T-helper 9 cell (primary cell): ENCODE results near the gene DCAF11.

ENCODE experiments used
- DNase-seq: peaks from one replicate; pipeline ENCODE4 v3.0.0-alpha.2; 2020

Gene DCAF11

DNA sequence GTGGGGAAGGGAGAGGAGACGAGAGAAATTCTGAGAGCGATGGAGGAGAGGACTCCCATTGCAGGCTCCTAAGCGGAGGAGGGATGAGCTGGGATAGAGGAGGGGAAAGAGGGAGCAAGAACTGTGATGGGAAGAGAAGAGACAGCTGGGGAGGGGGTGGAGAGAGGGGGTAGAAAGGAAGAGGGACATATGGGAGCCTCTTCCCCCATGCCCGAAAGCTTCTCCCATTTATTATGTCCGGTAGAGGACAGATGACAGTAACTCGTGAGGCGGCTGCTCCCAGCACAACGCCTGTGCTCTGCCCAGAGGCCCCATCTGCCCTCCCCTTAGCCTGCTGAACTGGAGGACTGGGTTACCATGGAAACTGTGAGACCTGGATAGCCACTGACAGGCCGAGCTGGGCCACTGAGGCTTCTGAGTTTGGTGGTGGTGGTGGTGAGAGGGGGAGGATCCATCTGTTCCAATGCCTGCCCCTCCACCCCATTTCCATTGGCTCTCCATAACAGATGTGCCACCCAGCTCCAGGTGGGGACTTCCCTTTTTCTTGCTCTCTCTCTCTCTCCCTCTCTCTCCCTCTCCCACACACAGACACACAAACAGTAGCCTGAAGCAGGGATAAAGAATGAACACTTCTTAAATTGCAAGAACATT, 35.0 kb upstream of the DCAF11 start:
- no peak for DNase-seq

DNA sequence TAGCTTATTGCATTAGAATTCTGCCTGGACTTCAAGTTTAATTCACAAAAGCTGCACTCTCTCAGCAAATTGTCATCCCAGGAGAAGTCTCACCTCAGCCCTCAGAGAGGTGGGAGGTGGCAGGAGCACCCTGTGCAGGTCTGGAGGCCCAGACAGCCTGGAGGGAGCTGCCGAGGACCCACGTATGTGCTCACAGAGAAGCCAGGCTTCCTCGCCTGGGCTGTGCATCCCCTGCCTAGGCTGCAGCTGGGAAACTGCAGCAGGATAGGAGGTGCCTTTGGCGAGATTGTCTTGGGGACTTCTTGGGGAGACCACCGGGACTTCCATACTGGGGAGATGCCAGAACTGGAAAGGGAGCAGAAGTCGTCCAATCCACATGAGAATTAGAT, 34.4 kb upstream of the DCAF11 start:
- no peak for DNase-seq

DNA sequence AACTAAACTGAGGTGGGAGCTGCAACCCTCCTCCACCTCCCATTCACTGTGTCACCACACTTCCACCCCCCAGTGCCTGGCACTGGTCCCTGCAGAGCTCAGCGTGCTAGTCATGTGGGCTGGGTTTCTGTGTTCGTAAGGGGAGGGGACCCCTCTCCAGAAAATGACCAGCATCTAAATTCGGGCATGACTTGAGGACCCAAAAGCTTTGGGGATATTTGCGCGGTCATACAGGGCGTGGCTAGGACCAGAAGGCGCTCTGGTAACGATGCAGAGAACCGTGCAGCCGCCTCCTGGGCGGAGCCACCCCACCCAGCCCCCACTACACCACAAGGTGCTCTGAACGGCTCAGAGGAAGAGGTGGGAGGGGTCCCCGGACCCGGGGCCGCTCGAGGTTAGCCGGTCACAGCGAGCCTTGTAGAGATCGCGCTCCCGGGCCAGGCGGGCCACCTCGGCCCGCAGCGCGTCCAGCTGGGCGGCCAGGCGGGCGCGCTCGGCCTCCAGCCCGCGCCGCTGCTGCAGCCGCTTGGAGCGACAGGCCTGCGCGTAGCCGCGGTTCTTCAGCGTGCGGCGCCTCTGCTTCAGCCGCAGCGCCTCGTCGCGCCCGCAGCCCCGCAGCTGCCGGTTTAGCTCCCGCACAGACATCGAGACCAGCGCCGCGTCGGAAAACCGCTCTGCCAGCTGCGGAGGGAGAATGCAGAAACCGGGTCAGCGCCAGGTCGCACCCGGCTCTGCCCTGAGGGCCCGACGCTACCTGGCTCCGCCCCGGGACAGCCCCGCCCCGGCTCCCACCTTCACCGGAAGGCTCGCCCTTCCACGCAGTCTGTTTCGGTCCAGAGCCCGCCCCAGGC, 33.5 kb upstream of the DCAF11 start:
- peak; percentile 48 for DNase-seq

DNA sequence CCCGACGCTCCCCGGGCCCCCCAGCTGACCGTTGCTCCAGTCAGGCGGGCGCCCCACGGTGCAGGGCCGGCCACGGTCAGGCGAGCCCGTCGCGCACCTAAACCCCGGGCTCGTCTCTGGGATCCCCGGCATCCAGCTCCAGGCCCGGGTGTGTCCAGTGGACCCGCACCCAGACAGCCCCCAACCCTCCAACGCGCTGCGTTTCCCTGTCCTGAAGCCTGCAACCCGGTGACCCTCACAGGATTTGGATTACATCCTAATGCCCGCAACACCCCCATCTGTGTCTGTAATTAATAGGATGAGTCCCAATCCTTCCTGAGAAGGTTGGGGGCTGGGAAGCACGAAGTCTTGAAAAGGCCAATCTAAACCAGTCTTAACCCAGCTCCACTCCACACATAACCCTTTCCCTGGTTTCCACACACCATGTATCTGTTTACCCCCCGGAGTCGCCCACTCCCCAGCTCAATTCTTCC, 32.8 kb upstream of the DCAF11 start:
- DNase-seq = no peak

DNA sequence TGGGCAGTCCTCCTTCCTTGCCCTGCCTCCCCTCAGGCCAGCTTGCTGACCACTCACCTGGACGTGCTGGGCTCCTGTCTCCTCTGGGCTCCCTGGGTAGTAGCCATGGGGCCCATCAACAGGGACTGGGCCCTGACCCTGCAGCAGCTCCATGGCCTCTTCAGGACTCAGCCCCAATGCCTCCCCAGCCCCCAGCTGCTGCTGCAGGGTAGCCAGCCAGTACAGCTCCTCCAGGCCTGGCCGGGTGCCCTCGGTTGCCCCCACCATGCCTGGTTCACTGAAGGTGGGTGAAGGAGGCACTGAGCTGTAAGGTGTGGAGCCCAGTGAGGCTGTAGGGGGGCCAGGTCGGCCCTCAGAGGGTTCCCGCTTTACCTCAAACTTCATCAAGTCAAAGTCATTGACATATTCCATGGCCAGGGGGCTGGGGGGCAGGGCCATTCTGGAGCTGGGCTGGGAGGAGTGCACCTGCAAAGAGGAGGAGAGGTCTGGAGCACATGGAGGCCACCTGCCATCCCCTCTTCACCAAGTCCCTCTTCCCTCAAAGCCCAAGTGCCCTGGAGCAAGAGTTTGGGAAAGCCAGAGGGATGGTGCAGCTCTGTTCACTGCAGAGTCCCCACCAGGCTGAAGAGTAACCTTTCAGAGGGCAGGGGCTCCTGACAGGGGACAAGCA, 32.0 kb upstream of the DCAF11 start:
- DNase-seq = no peak

DNA sequence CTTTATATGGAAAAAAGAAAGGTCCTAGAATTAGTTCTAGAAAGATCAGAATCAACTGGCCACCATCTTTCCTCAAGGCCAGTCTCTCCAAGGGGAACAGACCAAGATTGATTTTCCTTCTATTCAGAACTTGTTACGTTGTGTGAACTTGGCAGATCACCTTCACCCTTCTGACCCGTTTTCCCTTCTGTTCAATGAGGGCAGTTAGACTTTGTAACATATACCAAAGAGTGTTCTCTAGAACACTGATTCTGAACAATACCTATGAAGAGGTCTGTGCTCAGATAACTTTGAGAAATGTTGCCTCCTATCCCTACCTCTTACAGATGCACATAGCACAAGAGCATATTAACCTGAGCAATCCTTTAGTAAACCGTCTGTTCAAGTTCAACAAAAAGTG, 31.1 kb upstream of the DCAF11 start:
- DNase-seq = no peak

DNA sequence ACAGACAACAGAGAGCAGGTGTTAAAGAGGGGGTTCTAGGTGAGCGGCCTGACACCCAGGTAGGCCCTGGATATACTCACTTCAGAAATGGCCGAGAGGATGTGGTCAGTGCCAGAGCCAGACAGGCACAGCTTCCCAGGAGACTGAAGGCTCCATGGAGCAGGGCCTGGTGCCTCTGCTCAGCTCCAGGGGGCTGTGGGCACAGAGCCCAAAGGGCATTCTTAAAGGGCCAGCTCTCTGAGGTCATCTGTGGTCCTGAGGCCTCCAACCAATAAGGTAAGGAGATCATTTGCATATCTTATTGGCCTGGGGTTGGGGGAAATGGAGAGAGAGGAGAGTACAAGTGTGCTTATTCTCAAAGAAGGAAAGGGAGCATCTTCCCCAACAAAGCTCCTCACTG, 30.1 kb upstream of the DCAF11 start:
- no peak for DNase-seq

DNA sequence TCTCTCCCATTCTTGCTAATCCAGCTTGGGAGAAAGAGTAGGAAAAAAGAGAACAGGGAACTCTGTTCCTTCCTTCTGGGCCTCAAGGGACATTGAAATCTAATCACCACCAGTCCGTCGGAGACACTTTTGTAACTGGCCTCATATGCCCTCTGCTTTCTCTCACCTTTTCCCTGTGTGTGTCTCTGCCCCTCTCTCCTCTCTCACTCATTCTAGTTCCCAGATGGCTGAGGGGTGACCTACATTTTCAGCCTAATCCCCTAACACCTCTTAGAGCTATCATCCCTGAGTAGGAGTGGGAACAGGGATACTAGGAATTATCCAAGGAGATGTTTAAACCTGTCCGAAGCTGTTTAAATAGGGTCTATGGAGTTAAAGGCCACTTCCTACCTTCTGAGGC, 29.4 kb upstream of the DCAF11 start:
- no peak for DNase-seq

DNA sequence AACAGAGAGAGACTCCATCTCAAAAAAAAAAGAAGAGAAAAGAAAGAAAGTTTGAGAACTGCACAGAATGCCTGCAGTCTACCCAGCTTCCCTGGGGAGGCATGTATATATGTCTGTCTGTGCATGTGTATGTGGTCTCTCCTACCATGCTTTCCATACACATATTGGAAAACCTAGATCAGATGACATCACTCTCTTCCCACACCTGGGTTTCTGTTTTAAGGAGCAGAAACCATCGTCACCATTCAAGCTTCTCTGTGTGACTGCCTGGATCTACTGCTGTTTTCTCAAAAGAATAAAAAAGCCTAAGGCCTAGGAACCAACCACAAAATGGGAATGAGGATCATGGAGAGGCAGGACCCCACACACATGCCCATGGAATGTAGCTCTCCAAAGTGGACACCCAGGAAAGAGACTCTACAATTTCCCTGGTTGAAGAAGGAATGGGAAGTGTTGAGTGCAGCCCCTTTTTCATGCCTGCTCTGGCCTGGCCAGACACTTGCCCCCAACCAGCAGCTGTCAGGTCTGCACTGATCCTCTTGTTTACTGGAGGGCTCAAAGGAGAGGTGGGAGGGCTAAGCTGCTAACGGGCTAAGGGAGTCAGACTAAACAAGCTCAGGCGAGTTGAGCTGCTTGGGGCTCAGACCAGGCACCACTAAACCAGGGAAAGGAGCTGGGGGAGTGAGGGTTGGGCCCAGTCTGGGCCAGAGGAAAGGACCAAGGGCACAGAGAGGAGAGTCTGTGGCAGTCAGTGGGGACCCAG, 28.2 kb upstream of the DCAF11 start:
- no peak for DNase-seq

DNA sequence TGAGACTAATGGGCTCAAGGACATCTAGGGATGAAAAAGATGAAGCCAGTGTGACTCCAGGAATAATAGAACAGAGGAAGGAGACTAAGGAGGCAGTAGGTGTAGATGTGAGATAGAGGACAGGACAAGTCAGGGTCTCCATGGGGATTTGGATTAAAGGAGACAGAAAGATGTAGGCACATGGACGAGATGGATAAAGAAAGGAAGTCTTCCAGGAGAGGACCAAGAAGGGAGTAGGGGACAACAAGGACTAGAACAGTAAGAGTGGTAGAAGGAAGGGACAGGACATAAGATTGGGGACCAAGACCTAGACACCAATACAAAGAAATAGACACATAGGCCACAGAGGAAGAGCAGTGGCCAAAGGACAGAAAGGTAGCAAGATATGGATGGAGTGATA, 27.6 kb upstream of the DCAF11 start:
- DNase-seq = no peak

DNA sequence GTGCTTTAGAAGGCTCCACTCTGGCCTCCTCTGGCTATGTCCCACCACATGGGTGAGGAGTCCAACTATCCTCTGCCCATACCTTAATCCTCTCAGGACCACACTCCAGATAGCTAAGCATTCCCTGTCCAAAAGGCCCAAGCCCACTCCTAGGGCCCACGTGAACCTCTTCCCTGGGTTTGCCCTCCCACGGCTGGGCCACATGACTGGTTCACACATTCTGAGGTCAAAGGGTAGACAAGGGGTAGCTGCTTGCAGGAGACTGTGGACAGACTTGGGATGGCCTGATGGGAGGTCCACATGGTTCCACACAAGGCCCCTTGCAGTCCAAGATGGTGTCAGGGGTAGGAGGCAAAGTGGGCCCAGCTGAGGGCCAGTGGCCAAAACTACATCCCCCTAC, 26.5 kb upstream of the DCAF11 start:
- no peak for DNase-seq

DNA sequence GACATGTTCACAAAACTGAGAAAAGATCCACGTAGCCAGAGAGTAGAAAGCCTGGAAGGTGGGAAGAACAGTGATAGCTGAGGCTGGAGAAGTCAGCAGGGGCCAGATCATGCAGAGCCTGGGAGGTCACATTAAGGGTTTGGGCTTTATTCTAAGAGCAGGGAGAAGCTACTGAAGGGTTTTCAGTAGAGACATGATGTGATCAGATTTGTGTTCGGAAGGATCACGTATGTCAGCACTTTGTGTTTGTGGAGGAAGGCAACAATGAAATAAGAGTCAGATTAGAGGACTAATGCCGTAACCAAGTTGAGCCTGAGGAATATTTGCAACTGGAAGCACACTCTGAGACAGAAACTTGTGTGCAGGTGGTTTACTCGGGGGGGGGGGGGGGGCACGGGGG, 24.7 kb upstream of the DCAF11 start:
- no peak for DNase-seq

DNA sequence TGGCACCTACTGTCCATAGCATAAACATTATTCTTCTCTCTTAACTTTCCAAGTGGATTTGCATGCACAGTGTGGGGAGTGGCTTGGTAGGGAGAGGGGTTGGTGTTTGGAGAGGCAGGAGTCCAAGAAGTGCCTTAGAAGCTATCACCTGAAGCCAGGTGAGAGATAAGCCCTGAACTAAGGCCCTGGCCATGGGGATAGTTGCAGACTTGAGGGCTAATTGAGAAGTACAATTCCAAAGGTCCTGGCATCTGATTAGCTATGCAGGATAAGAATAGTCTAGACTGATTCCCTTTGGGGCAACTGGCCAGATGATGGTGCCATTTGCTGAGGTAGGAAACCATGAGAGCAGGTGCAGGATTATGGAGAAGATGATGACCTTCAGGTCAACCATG, 22.5 kb upstream of the DCAF11 start:
- no peak for DNase-seq

DNA sequence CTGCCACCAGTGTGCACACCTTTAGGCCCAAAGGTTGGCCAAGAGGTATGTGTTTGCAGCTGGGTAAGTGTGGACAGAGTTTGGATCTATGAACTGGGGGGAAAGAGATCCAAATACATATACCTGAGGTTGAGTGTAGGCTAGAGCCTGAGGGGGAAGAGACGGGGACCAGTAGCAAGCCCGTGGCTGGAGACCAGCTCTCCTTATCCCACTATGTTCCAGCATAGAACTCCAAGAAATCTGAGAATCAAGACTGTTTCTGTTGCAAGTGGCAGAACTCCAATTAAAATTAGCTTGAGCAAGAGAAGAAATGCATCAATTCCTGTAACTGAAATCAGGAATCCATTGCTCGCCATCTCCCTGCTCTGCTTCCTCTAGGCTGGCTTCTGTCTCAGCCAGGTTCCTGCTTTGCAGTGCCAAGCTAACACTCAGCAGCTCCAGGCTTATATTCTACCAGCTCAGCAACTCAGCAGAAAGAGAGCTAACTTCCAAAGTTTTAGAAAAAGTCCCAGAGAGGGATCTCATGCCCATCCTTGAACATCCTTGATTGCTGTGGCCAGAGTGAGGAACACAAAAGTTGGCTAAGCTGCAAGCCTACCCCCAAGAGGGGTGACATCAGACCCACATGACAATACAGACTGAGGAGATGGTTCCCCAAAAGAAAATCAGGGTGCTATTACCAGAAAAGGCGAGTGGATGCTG, 21.9 kb upstream of the DCAF11 start:
- DNase-seq = no peak

DNA sequence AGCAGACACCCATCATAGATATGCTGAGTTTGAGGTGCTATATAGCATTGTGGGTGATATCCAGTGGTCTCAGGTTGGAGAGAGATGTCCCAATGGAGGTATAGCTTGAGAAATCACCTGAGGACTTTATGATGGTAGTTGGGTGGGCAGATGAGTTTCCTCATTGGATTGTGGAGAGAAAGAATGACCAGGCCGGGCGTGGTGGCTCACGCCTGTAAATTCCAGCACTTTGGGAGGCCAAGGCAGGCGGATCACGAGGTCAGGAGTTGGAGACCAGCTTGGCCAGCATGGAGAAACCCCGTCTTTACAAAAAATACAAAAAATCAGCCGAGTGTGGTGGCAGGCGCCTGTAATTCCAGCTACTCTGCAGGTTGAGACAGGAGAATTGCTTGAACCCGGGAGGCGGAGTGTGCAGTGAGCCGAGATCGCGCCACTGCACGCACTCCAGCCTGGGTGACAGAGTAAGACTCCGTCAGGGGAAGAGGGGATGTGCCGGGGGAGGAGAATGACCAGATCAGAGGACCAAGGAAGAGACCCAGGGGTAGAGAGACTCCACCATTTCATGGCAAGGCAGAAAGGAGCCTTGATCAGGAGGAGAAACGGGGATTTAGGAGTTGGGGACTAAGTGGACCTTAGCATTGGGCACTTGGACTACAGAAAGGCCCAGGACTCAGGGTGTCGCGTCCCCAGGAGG, 21.2 kb upstream of the DCAF11 start:
- no peak for DNase-seq

DNA sequence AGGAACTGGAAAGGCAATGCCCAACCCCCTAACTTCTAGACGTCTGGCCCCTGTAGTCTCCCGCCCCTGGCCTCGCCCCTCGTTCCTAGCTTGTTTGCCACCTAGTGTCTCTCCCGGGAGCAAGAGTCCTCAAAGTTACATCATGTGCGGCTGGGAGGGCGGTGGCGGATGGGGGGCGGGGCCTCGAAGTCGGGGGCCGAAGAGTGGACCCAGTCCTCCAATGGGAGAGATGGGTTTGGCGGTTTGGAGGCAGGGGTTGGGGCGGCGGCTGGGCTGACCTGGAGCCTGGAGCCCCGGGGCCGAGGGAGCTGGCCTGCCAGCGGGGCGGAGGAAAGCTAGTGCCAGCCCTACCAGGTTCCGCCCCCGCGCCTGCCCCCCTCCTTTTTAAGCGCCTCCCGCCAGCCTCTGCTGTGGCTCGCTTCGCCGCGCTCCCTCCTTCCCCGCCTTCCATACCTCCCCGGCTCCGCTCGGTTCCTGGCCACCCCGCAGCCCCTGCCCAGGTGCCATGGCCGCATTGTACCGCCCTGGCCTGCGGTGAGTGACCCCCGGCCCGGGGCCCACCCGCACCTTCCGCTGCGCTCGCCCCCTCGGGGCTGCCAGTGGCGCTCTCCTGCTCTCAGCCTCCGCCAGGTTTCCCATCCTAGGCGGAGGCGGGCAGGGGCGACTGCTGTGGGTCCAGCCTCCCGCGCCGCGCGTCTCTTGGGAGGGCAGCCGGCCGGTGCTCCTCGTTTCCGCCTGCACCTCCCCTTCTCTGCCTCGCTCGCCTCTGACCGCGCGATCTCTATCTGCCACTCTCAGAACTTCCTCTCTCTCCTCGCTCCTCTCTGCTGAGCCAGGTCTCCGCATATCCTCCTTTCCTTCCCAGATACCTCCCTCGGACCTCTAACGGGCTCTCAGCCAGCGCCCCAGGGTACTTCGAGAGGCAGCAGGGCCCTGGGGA, 20.4 kb upstream of the DCAF11 start, which contains the start of gene PCK2:
TSS of gene PCK2 (plus strand) at position 411 of the 940 bp plus-strand sequence. CDS start at position 506, 95 bp downstream.
- DNase-seq = peak; percentile 62

DNA sequence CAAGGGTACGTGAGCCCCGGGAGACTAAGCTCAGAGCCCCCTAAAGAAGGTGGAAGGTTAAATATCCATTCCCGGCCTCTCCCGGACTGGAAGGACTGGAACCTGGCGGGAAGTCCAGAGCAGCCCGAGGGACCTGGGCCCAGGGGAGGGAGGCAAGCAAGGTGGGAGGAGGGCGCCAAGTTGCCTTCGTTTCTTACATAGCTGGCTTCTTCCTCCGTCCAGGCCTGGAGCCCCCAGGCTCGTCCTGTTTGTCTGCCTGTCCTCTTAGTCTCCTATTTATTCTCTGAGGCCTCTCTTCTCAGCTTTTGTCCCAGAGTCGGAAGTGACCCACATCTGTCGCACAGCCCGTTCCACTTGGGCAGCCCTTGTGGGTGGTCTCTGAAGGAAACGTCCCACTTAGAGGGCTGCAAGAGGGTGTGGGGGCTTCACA, 19.7 kb upstream of the DCAF11 start:
- DNase-seq = no peak

DNA sequence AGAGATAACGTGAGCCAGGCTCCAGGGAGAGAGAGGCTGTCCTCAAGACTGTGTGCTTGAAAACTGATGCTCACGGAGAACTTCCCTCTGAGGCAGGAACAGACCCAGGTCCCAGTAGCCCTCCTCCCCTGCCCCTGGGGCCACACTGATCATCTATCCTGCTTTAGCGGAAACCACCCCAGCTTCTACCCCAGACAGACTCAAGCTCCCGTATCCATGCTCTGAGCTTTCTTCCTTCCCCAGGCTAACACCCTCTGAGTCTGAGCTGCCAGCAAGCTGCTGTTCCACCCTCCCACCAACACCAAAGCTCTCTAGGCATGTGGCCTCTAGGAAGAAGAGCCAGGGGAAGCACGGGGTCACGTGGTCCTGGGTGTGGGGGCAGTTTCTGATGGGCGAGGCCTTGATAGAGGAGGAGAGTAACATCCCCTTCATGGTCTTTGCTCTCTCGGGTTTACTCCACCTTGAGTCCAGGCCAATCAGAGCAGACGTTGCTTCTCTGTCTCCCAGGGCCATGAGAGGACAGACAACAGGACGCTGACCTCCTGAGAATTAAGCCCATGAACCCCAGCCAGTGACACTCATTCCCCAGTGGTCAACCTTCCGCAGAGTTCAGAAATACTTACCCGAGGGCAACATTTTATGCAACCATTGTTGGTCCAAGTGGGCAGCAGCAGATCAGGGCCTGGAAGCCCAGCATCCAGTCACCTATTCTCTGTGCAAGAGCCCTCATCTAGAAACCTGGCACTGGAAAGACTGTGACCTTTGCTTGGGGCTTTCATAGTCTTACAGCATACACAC, 19.1 kb upstream of the DCAF11 start:
- no peak for DNase-seq

DNA sequence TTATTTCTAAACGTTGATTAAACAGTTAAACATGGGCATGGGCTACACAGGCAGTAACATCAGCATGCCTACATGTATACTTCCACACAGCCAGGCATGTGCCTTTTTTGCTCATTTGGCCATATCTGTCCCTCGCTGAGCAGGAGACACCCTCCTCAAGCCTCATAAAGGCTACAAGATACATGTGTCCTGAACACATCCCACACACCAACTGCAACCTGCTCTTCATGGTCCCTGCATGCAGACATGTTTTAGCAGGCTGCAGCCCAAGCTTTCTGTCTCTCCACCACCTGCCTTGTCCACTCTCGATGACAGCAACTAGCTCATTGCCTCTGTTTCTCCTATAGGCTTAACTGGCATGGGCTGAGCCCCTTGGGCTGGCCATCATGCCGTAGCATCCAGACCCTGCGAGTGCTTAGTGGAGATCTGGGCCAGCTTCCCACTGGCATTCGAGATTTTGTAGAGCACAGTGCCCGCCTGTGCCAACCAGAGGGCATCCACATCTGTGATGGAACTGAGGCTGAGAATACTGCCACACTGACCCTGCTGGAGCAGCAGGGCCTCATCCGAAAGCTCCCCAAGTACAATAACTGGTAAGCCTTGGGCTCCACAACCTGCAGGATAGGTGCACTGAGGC, 17.9 kb upstream of the DCAF11 start:
- no peak for DNase-seq
